CD8-positive, alpha-beta memory T cell (primary cell): ENCODE results near the gene OR5J2. TPM values are rescaled to one million over a fixed set of nuclear protein-coding genes. Genes with fewer than 3 reads are reported as not detected.
A peak's percentile ranks its signal among the peaks of the same experiment; 100 is the strongest.
"Not testable (repeated sequence)": the region's sequence is repeated elsewhere in the genome, so short reads cannot be mapped to it uniquely, and the experiment has no call there.

Experiments used
- CTCF ChIA-PET: fragments of 350-600 bp; sonication (Branson Sonifier 250); formaldehyde crosslinking; loops from one replicate; lab custom pipeline; 2021; ENCODE audit warnings: antibody characterized with exemption; lab: Charles Lee
- POLR2A ChIA-PET: fragments of 350-600 bp; sonication (Branson Sonifier 250); formaldehyde crosslinking; loops from one replicate; lab custom pipeline; 2021; ENCODE audit warnings: antibody characterized with exemption; lab: Charles Lee
- DNase-seq, 5 donors: peaks; one replicate each; pipeline versions ENCODE4 v3.0.0 to v3.0.0-alpha.2; 2020 to 2022; ENCODE audit warnings: mixed read lengths in 1 of 5
- H3K27ac ChIP-seq: one replicate; pipeline ENCODE4 v1.7.0; 2013; ENCODE audit warnings: low read depth, mild to moderate bottlenecking, low read length, moderate library complexity
- H3K27me3 ChIP-seq: 2 replicates; pipeline ENCODE4 v1.7.0; 2013; ENCODE audit warnings: low read length, mild to moderate bottlenecking; ENCODE audit not compliant: insufficient read depth, poor library complexity, severe bottlenecking
- H3K36me3 ChIP-seq: 2 replicates; pipeline ENCODE4 v1.7.0; 2013; ENCODE audit warnings: mild to moderate bottlenecking, low read length, moderate library complexity; ENCODE audit not compliant: insufficient read depth
- H3K4me1 ChIP-seq: 2 replicates; pipeline ENCODE4 v1.7.0; 2013; ENCODE audit warnings: mild to moderate bottlenecking, low read length, moderate library complexity; ENCODE audit not compliant: insufficient read depth
- H3K4me3 ChIP-seq: 2 replicates; pipeline ENCODE4 v1.7.0; 2013; ENCODE audit warnings: mild to moderate bottlenecking, low read length
- H3K9me3 ChIP-seq: 2 replicates; pipeline ENCODE4 v1.7.0; 2013; ENCODE audit warnings: mild to moderate bottlenecking, low read length
- H3K27ac Mint-ChIP-seq, 8 donors: one replicate each; pipeline ENCODE4 v1.8.0; 2020 to 2021; ENCODE audit warnings: mixed read lengths in 8 of 8, mild to moderate bottlenecking in 6 of 8, inconsistent platforms in 3 of 8, moderate library complexity in 3 of 8
- H3K27me3 Mint-ChIP-seq, 2 donors: one replicate each; pipeline ENCODE4 v1.8.0; 2020 to 2021; ENCODE audit warnings: mixed read lengths in 2 of 2, mild to moderate bottlenecking in 1 of 2, moderate library complexity in 1 of 2
- H3K36me3 Mint-ChIP-seq, 3 donors: one replicate each; pipeline ENCODE4 v1.8.0; 2020 to 2021; ENCODE audit warnings: mixed read lengths in 3 of 3, inconsistent platforms in 1 of 3, mild to moderate bottlenecking in 1 of 3
- H3K4me1 Mint-ChIP-seq, 3 donors: one replicate each; pipeline ENCODE4 v1.8.0; 2020 to 2021; ENCODE audit warnings: mixed read lengths in 3 of 3, inconsistent platforms in 1 of 3, mild to moderate bottlenecking in 1 of 3
- H3K4me3 Mint-ChIP-seq, 7 donors: one replicate each; pipeline ENCODE4 v1.8.0; 2020 to 2021; ENCODE audit warnings: mixed read lengths in 7 of 7, mild to moderate bottlenecking in 6 of 7, moderate library complexity in 4 of 7, inconsistent platforms in 2 of 7
- H3K9me3 Mint-ChIP-seq, 5 donors: one replicate each; pipeline ENCODE4 v1.8.0; 2020 to 2022; ENCODE audit warnings: mixed read lengths in 5 of 5, mild to moderate bottlenecking in 3 of 5, moderate library complexity in 2 of 5, inconsistent platforms in 1 of 5
- polyA plus RNA-seq: library from polyadenylated mRNA; unstranded; fragments of 300-500 nt; fragmentation: Illumina TruSeq; gene quantifications from one replicate; pipeline ENCODE4 v1.2.3, GENCODE V29; 2021
- total RNA-seq, 2 experiments: library from RNA; stranded (reverse); gene quantifications; one replicate each; pipeline ENCODE4 v1.2.3, GENCODE V29; 2021

OR5J2 gene
- not detected for total RNA-seq
- polyA plus RNA-seq = not detected

DNA sequence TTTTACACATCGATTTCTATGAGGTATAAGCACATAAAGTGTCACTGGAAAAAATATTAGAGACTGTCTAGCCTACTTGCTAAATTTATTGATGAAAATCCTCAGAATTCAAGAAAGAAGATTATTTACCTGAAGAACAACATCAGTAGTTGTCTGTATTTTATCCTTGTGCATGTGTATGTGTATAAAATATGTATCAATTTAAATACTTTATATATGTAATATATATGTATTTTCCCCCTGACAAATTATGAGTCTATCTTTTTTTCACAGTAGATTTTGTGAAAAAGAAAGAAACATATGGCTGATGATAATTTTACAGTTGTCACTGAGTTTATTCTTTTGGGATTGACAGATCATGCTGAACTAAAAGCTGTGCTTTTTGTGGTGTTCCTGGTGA, at the start of gene OR5J2:
OR5J2 (plus strand) TSS at position 301 of the 400 bp plus-strand sequence; CDS start at position 301, 0 bp downstream.
- H3K4me3 ChIP-seq = no peak within 1 kb of the TSS
- ChIA-PET POLR2A (no interaction called here), CTCF (no interaction called here)
- no peaks in the 10 kb centered on the region for H3K36me3 Mint-ChIP-seq
- H3K9me3 Mint-ChIP-seq = peaks cover 4 to 26% (median 17%) of the 10 kb centered on the region in 5 donors
- H3K27me3 Mint-ChIP-seq = no peaks in the 10 kb centered on the region
- no peaks in the 10 kb centered on the region for H3K4me1 ChIP-seq
- H3K4me1 Mint-ChIP-seq = no peaks in the 10 kb centered on the region
- no peak for DNase-seq
- no peaks in the 10 kb centered on the region for H3K36me3 ChIP-seq
- H3K27ac ChIP-seq = no peak within 1 kb of the TSS
- no peaks in the 10 kb centered on the region for H3K9me3 ChIP-seq
- H3K4me3 Mint-ChIP-seq = no peak within 1 kb of the TSS
- no peak within 1 kb of the TSS for H3K27ac Mint-ChIP-seq
- H3K27me3 ChIP-seq = no peaks in the 10 kb centered on the region

DNA sequence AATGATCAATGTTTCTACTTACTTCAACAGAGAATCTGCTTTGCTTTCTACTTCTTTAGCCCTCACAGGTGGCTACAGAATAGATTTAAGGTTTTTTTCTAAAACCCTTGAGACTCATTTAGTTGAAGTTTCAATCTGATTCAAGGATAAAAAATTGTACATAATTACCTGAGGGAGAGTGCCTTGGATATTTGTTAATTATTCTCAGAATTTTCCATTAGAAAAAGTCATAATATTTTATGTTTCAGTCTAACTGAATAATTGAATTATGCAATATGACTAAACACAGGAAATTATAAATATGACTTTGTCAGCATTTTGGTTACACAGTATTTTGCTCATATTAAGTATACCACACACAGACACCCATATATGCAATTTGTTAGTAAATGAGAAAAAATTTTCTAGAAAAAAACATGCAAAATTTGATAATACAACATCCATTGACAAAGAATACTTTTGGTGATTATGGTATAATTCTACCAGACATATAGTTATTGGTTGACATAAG, 36.2 kb upstream of the OR5J2 start, which contains the start of gene OR8J3:
OR8J3 (minus strand) TSS at position 51 of the 511 bp plus-strand sequence. CDS start 2,483 bp downstream, outside the sequence.
- no peaks in the 10 kb centered on the region for H3K36me3 ChIP-seq
- no peaks in the 10 kb centered on the region for H3K9me3 ChIP-seq
- Mint-ChIP-seq H3K27me3 (peaks cover 0 to 2% of the 10 kb centered on the region in 2 donors), H3K9me3 (peaks cover 7 to 45% (median 21%) of the 10 kb centered on the region in 5 donors), H3K4me1 (no peaks in the 10 kb centered on the region), H3K36me3 (peaks cover 0 to 1% (median 0%) of the 10 kb centered on the region in 3 donors), H3K27ac (no peak within 1 kb of the TSS), H3K4me3 (no peak within 1 kb of the TSS)
- H3K27me3 ChIP-seq = no peaks in the 10 kb centered on the region
- no peaks in the 10 kb centered on the region for H3K4me1 ChIP-seq
- DNase-seq = no peak
- CTCF ChIA-PET = no interaction called here
- POLR2A ChIA-PET = no interaction called here
- no peak within 1 kb of the TSS for H3K4me3 ChIP-seq
- no peak within 1 kb of the TSS for H3K27ac ChIP-seq

GRCh38 chr11:56143681-56144080, 32.7 kb upstream of the OR5J2 start:
- H3K9me3 Mint-ChIP-seq = peaks cover 3 to 41% (median 17%) of the 10 kb centered on the region in 5 donors
- H3K27me3 Mint-ChIP-seq, H3K36me3 Mint-ChIP-seq, H3K27ac ChIP-seq, POLR2A ChIA-PET, H3K27ac Mint-ChIP-seq, H3K36me3 ChIP-seq, H3K9me3 ChIP-seq, H3K27me3 ChIP-seq, CTCF ChIA-PET, H3K4me1 ChIP-seq, H3K4me3 ChIP-seq, H3K4me1 Mint-ChIP-seq, H3K4me3 Mint-ChIP-seq, DNase-seq: not testable (repeated sequence)

GRCh38 chr11:56151376-56151775, 25.0 kb upstream of the OR5J2 start:
- Histone ChIP-seq H3K4me3 (no peak overlapping the region), H3K4me1 (no peaks in the 10 kb centered on the region), H3K27ac (no peak overlapping the region), H3K27me3 (no peaks in the 10 kb centered on the region), H3K36me3 (no peaks in the 10 kb centered on the region), H3K9me3 (no peaks in the 10 kb centered on the region)
- POLR2A ChIA-PET = no interaction called here
- DNase-seq = no peak
- H3K4me3 Mint-ChIP-seq = no peak overlapping the region
- H3K4me1 Mint-ChIP-seq = no peaks in the 10 kb centered on the region
- H3K27me3 Mint-ChIP-seq = no peaks in the 10 kb centered on the region
- H3K36me3 Mint-ChIP-seq = no peaks in the 10 kb centered on the region
- peaks cover 19 to 46% (median 28%) of the 10 kb centered on the region in 5 donors for H3K9me3 Mint-ChIP-seq
- no peak overlapping the region for H3K27ac Mint-ChIP-seq
- CTCF ChIA-PET = no interaction called here

DNA sequence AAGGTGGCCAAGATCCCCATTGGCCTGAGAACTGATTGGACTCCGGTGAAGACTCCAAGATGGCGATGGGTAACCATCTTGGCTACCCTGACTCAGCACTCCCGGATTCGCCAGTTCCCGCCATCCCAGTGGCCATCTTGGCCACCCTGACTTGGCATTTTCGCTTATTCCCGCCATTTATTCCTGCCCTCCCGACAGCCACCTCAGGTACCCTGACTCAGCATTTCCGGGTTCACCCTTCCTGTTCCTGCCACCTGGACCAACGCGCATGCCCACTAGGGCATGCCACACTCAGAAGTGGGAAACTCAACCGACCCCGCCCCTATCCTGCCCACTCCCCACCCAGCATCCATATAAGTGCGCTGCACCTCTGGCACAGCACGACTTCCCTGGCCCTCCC, 24.1 kb upstream of the OR5J2 start:
- Histone ChIP-seq H3K9me3 (no peaks in the 10 kb centered on the region), H3K27me3 (no peaks in the 10 kb centered on the region), H3K36me3 (no peaks in the 10 kb centered on the region), H3K4me3 (no peak overlapping the region), H3K4me1 (no peaks in the 10 kb centered on the region), H3K27ac (no peak overlapping the region)
- Mint-ChIP-seq H3K36me3 (no peaks in the 10 kb centered on the region), H3K4me3 (no peak overlapping the region), H3K4me1 (no peaks in the 10 kb centered on the region), H3K27ac (no peak overlapping the region), H3K9me3 (peaks cover 22 to 47% (median 29%) of the 10 kb centered on the region in 5 donors), H3K27me3 (no peaks in the 10 kb centered on the region)
- ChIA-PET POLR2A (no interaction called here), CTCF (no interaction called here)
- no peak for DNase-seq

DNA sequence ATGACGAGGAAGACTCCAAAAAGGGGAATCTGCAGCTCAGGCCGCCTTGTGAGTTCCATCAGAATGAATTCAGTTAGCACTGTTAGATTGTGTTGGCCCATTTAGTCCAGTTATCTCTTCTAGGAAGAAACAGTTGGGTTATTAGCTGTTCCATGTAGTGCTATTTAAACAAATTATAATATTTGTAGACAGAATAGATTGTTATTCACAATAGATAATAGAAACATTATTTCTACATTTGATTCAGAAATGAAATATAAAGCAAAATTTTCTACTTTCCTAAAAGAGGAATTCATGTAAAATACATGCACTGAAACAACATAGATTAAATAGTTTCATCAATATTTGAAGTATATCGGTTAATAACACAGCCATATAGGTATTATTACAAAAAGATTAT, 16.2 kb upstream of the OR5J2 start, which contains the start of gene OR8K5:
OR8K5 (minus strand) TSS at position 101 of the 400 bp plus-strand sequence; CDS start at position 101, 0 bp downstream.
- CTCF ChIA-PET = no interaction called here
- POLR2A ChIA-PET = no interaction called here
- Mint-ChIP-seq H3K27ac (no peak within 1 kb of the TSS), H3K4me3 (no peak within 1 kb of the TSS), H3K9me3 (peaks cover 12 to 44% (median 19%) of the 10 kb centered on the region in 5 donors), H3K27me3 (no peaks in the 10 kb centered on the region), H3K36me3 (no peaks in the 10 kb centered on the region), H3K4me1 (no peaks in the 10 kb centered on the region)
- H3K4me3 ChIP-seq = no peak within 1 kb of the TSS
- H3K27me3 ChIP-seq = no peaks in the 10 kb centered on the region
- no peaks in the 10 kb centered on the region for H3K9me3 ChIP-seq
- DNase-seq = no peak
- no peaks in the 10 kb centered on the region for H3K4me1 ChIP-seq
- H3K36me3 ChIP-seq = no peaks in the 10 kb centered on the region
- H3K27ac ChIP-seq = no peak within 1 kb of the TSS

GRCh38 chr11:56163804-56164203, 12.6 kb upstream of the OR5J2 start:
- Mint-ChIP-seq H3K27ac (peak overlapping the region in 1 of 8 donors; percentile 2), H3K36me3 (no peaks in the 10 kb centered on the region), H3K4me3 (no peak overlapping the region), H3K4me1 (no peaks in the 10 kb centered on the region), H3K27me3 (no peaks in the 10 kb centered on the region), H3K9me3 (peaks cover 2 to 48% (median 16%) of the 10 kb centered on the region in 5 donors)
- Histone ChIP-seq H3K9me3 (no peaks in the 10 kb centered on the region), H3K36me3 (no peaks in the 10 kb centered on the region), H3K27ac (no peak overlapping the region), H3K27me3 (no peaks in the 10 kb centered on the region), H3K4me3 (no peak overlapping the region), H3K4me1 (no peaks in the 10 kb centered on the region)
- CTCF ChIA-PET = no interaction called here
- DNase-seq = no peak
- POLR2A ChIA-PET = no interaction called here

- POLR2A ChIA-PET = no interaction called here
- DNase-seq = no peak
- Histone ChIP-seq H3K4me1 (no peaks in the 10 kb centered on the region), H3K27ac (no peak overlapping the region), H3K36me3 (no peaks in the 10 kb centered on the region), H3K9me3 (no peaks in the 10 kb centered on the region), H3K4me3 (no peak overlapping the region), H3K27me3 (no peaks in the 10 kb centered on the region)
- Mint-ChIP-seq H3K4me3 (no peak overlapping the region), H3K36me3 (no peaks in the 10 kb centered on the region), H3K4me1 (no peaks in the 10 kb centered on the region), H3K9me3 (peaks cover 2 to 36% (median 16%) of the 10 kb centered on the region in 5 donors), H3K27me3 (no peaks in the 10 kb centered on the region), H3K27ac (no peak overlapping the region)
- CTCF ChIA-PET = no interaction called here
Measured at GRCh38 chr11:56172256-56172830, 4.1 kb upstream of the OR5J2 start.
